ENCODE data around the gene ITPK1. TPM values are rescaled to one million over a fixed set of nuclear protein-coding genes. Genes with fewer than 3 reads are reported as not detected.
A peak's percentile ranks its signal among the peaks of the same experiment; 100 is the strongest.

Gene ITPK1
- polyA plus RNA-seq, 1 of the 3 experiments (the other 2 are of a cell fraction): 23.2 TPM

- no peak for TF ChIP-seq MAX (IDR thresholded peaks at IDR 0.05; ENCODE audit: low read depth)
These were observed 95.8 kb downstream of the ITPK1 start (continued) for GRCh38 chr14:93019970-93020369.

- no peaks in the 10 kb centered on the region for H3K9me2 ChIP-seq
- no peak for DNase-seq
- H2AFZ ChIP-seq (ENCODE audit: low read depth): no peak overlapping the region
- CTCF ChIA-PET: interaction anchor here (1.0 to 3.1 kb wide), 5 partner anchors 60 to 299 kb away, joined by 3 to 12 read pairs (median 5); no protein-coding TSS in a partner anchor
- 98% methylated on average over 12 of the region's 14 CpGs for WGBS (ENCODE audit: low lambda C conversion rate)
- H3K9ac ChIP-seq: no peak overlapping the region
- H4K20me1 ChIP-seq (ENCODE audit: insufficient read depth): no peaks in the 10 kb centered on the region
- POLR2A ChIA-PET: no interaction called here
- H3K4me3 ChIP-seq (ENCODE audit: low read depth in 2 of 2, low read length in 1 of 2): no peak overlapping the region
- no peaks in the 10 kb centered on the region for H3K36me3 ChIP-seq (replicated peaks in 1 of 2; ENCODE audit: control insufficient read depth in 1 of 2, insufficient read depth in 2 of 2, low read length in 1 of 2)
- H3K4me2 ChIP-seq: no peak overlapping the region
- peaks cover 0 to 73% of the 10 kb centered on the region in 2 experiments; a peak in 1 of 4 replicates for H3K4me1 ChIP-seq (ENCODE audit: control insufficient read depth in 1 of 2, insufficient read depth in 2 of 2, low read depth in 1 of 2, low read length in 1 of 2)
- no peaks in the 10 kb centered on the region for H3K9me3 ChIP-seq
- TF ChIP-seq JUND (IDR thresholded peaks at IDR 0.05): no peak
- TF ChIP-seq RXRA (IDR thresholded peaks at IDR 0.05; ENCODE audit: borderline replicate concordance, low read depth): no peak
- TF ChIP-seq SMC3 (IDR thresholded peaks at IDR 0.05; ENCODE audit: low read depth, low read length): no peak
- TF ChIP-seq YY1 (IDR thresholded peaks at IDR 0.05; ENCODE audit: low read depth): no peak
- no peak for TF ChIP-seq TCF12 (IDR thresholded peaks at IDR 0.05)
- TF ChIP-seq ELF1 (IDR thresholded peaks at IDR 0.05): no peak
- no peak for TF ChIP-seq MEF2A (IDR thresholded peaks at IDR 0.05; ENCODE audit: borderline replicate concordance, low read depth)
- TF ChIP-seq GATA2 (CRISPR knock-in tag; IDR thresholded peaks at IDR 0.05): no peak
- no peak for TF ChIP-seq PBX3 (IDR thresholded peaks at IDR 0.05)
- TF ChIP-seq CTCF (IDR thresholded peaks at IDR 0.05): no peak
- TF ChIP-seq RFX5 (IDR thresholded peaks at IDR 0.05; ENCODE audit: low read length): no peak
- no peak for TF ChIP-seq NRF1 (IDR thresholded peaks at IDR 0.05; ENCODE audit: low read depth, low read length)
- no peak for TF ChIP-seq FOXJ3 (CRISPR knock-in tag; IDR thresholded peaks at IDR 0.05)
- no peak for TF ChIP-seq ZBTB33 (IDR thresholded peaks at IDR 0.05; ENCODE audit: borderline replicate concordance, low read depth)
- TF ChIP-seq EP300 (IDR thresholded peaks at IDR 0.05; ENCODE audit: borderline replicate concordance in 1 of 2, low read depth in 1 of 2, low read length in 1 of 2): no peak
- no peak for TF ChIP-seq NFIC (IDR thresholded peaks at IDR 0.05; ENCODE audit: borderline replicate concordance)
- TF ChIP-seq IRF3 (IDR thresholded peaks at IDR 0.05; ENCODE audit: low read depth, low read length): no peak
- TF ChIP-seq FOXM1 (IDR thresholded peaks at IDR 0.05; ENCODE audit: low read depth): no peak
- H3F3A ChIP-seq (replicated peaks; ENCODE audit: insufficient read depth): no peaks in the 10 kb centered on the region
- H3K27me3 ChIP-seq (ENCODE audit: insufficient read depth): no peaks in the 10 kb centered on the region
- peak overlapping the region in 1 of 2 experiments; percentile 43; a peak in 1 of 4 replicates for H3K27ac ChIP-seq (ENCODE audit: low read depth in 2 of 2, low read length in 1 of 2)
- no peaks in the 10 kb centered on the region for H3K79me2 ChIP-seq (ENCODE audit: insufficient read depth)
These were observed 96.3 kb downstream of the ITPK1 start for GRCh38 chr14:93019367-93019843.

Data from SK-N-SH (cell line).